ENCODE data around the gene RRAGA.
"Not testable (repeated sequence)": the region's sequence is repeated elsewhere in the genome, so short reads cannot be mapped to it uniquely, and the experiment has no call there.

The RRAGA gene, protein sequence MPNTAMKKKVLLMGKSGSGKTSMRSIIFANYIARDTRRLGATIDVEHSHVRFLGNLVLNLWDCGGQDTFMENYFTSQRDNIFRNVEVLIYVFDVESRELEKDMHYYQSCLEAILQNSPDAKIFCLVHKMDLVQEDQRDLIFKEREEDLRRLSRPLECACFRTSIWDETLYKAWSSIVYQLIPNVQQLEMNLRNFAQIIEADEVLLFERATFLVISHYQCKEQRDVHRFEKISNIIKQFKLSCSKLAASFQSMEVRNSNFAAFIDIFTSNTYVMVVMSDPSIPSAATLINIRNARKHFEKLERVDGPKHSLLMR

GRCh38 chr9:19048966-19049916 lies at the start of gene RRAGA:
Gene RRAGA, plus strand, starts transcription at chr9:19049427. Its CDS starts 233 bp downstream, at chr9:19049660.
- DNase-seq (ENCODE audit: low read depth), result peak; percentile 90

DNA sequence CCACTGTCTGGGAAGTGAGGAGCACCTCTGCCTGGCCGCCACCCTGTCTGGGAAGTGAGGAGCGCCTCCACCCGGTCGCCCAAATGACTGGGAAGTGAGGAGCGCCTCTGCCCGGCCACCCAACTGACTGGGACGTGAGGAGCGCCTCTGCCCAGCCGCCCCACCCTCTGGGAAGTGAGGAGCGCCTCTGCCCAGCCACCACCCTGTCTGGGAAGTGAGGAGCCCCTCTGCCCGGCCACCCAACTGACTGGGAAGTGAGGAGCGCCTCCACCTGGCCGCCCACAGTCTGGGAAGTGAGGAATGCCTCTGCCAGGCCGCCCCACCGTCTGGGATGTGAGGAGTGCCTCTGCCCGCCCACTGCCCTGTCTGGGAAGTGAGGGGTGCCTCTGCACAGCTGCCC lies 49.1 kb upstream of the RRAGA start:
- no peak for DNase-seq (ENCODE audit: low read depth)

- DNase-seq (ENCODE audit: low read depth), result no peak
Measured at GRCh38 chr9:19009391-19009965, 39.7 kb upstream of the RRAGA start.

- no peak for DNase-seq (ENCODE audit: low read depth)
Measured at GRCh38 chr9:19018201-19018600, 31.0 kb upstream of the RRAGA start.

DNA sequence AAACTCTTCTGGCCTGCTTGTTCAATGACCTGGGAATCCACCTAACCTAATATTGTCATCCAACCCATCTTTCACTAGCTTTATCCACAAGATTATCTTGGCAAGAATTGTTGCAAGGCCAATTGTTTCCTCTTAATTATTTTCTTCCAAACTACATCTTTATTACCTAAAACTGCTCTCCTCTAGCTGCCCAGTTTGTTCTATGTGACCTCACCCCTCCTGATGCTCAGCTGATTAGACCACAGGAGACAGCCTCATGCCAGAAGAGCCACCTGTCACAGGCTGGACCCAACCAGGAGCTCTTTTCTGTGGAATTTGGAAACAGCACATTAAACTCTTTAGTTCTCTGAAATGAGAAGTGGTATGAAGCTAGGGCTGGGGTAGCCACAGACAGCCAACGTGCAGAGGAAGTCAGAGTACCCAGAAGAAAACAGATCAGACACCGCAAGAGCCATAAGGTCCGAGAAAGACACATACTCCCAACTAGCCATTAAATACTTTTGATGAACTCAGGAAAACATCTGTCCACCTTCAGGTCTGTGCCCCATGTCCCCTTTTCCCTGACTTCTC lies 28.3 kb upstream of the RRAGA start:
- no peak for DNase-seq (ENCODE audit: low read depth)

GRCh38 chr9:19021649-19022048 lies 27.6 kb upstream of the RRAGA start:
- DNase-seq (ENCODE audit: low read depth), result not testable (repeated sequence)

DNA sequence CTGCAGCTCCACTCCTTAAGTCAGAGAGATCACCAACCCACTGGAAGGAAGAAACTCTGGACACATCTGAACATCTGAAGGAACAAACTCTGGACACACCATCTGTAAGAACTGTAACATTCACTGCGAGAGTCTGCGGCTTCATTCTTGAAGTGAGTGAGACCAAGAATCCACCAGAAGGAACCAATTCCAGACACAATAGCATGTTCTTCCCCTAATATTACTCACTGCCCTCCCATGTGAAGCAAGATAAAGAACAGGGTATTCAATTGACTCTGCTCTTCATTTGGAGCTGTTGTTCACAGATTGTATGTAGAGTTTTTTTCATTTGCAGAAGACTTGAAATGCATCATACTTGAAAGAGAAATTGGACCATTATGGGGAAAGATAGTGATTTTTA lies 27.0 kb upstream of the RRAGA start:
- no peak for DNase-seq (ENCODE audit: low read depth)

DNA sequence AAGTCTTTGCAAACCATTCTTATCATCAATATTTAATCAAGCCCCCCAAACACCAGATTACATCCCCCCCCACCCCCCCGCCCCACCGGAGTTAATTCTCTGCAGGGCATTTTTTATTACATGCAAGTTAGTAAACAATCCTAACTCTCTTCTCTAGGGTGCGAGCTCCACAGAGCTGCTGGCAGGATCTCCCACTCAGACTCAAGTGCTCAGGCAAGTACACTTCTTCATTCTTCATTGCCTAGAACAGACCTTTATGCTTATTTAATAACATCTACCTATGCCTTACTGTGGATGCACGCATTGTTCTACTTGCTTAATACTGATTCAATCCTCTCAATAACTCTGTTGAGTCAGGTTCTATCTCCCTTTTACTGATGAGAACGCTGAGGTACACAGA lies 26.1 kb upstream of the RRAGA start:
- DNase-seq (ENCODE audit: low read depth), result no peak

DNA sequence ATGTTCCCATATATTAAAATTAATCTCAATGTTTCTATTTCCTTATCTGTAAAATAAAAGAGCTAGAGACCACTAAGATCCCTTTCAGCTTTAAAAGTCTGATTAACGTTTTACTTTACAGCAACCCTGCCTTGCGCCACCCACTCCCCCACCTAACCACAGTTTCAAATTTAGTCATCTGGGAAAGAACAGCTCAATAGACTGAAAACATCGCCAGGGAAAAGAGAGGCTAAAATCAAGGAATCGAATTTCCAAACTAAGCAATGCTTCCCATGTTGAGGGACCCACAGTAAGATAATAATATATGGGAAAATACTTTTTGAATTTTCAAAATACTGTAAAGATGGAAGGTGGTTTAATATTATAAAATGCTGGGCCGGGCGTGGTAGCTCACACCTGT lies 22.9 kb upstream of the RRAGA start:
- no peak for DNase-seq (ENCODE audit: low read depth)

GRCh38 chr9:19027825-19028224 lies 21.4 kb upstream of the RRAGA start:
- DNase-seq (ENCODE audit: low read depth), result no peak

GRCh38 chr9:19028835-19029451 lies 20.3 kb upstream of the RRAGA start:
- no peak for DNase-seq (ENCODE audit: low read depth)

DNA sequence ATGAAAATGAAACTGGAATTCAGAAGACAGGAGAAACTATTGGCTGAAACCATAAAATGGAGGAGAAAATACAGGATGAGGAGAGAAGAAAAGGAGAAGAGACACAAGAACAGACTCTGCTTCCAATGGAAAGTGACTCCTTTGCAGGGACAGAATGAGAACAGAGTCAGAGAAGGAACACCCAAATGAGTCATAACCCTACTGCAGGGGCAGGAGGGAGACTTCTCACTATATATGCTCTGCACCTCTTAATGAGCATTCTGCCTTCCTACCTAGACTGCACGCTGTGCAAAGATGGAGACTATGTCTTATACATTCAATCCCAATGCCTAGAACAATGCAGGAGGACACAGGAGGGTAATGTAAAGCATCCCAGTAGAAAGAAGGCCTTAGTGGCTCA lies 18.3 kb upstream of the RRAGA start:
- no peak for DNase-seq (ENCODE audit: low read depth)

DNA sequence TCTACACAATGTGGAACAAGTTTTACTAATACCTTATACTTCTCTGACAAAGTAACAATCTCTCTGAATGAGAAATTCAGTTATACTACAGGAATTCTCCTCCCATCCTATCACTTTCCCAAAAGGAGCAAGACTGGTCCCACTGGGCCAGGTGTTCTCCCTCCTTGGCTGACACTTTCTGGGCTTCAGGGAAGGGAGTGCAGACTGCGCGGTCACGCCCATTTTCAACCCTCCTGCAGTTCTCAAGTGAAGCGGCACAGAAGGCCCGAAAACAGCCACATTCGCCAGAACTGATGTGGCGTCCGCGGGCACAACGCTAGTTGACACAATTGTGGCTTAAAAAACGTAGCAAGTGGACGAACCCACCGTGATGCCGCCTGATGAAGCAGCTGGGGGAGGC lies 16.8 kb upstream of the RRAGA start:
- no peak for DNase-seq (ENCODE audit: low read depth)

- DNase-seq (ENCODE audit: low read depth), result no peak
Measured at GRCh38 chr9:19033015-19033414, 16.2 kb upstream of the RRAGA start, which contains the start of gene SAXO1. Gene SAXO1, minus strand, starts transcription at chr9:19033209. Its CDS starts 301 bp downstream, at chr9:19032908.

DNA sequence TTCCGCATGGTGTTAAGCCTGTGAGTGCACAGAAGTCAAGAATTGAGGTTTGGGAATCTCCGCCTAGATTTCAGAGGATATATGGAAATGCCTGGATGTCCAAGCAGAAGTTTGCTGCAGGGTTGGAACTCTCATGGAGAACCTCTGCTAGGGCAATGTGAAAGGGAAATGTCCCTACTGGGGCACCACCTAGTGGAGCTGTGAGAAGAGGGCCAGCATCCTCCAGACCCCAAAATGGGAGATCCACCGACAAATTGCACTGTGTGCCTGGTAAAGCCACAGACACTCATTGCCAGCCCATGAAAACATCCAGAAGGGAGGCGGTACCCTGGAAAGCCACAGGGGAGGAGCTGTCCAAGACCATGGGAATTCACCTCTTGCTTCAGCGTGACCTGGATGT lies 12.6 kb upstream of the RRAGA start:
- no peak for DNase-seq (ENCODE audit: low read depth)

DNA sequence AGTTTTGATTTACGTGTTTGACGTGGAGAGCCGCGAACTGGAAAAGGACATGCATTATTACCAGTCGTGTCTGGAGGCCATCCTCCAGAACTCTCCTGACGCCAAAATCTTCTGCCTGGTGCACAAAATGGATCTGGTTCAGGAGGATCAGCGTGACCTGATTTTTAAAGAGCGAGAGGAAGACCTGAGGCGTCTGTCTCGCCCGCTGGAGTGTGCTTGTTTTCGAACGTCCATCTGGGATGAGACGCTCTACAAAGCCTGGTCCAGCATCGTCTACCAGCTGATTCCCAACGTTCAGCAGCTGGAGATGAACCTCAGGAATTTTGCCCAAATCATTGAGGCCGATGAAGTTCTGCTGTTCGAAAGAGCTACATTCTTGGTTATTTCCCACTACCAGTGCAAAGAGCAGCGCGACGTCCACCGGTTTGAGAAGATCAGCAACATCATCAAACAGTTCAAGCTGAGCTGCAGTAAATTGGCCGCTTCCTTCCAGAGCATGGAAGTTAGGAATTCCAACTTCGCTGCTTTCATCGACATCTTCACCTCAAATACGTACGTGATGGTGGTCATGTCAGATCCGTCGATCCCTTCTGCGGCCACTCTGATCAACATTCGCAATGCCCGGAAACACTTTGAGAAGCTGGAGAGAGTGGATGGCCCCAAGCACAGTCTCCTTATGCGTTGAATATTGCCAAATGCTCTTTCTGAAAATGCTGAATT lies 850 bp downstream of the RRAGA start:
- no peak for DNase-seq (ENCODE audit: low read depth)

GRCh38 chr9:19050637-19051591 lies 1.7 kb downstream of the RRAGA start:
- DNase-seq (ENCODE audit: low read depth), result no peak

GRCh38 chr9:19057033-19057432 lies 7.8 kb downstream of the RRAGA start:
- no peak for DNase-seq (ENCODE audit: low read depth)

GRCh38 chr9:19074229-19074628 lies 25.0 kb downstream of the RRAGA start:
- no peak for DNase-seq (ENCODE audit: low read depth)

DNA sequence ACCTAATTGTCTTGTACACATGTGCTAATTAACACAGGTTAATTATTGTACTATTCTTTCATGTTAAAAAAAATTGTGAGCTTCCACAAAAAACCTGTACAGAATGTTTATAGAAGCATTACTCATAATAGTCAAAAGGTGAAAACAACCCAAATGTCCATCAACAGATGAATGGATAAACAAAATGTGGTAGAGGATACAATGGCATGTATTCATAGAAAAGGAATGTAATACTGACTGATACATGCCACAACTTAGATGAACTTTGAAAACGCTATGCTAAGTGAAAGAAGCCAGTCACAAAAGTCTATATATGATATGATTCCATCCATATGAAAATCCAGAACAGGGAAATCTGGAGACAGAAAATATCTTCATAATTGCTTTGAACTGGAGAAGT lies 25.6 kb downstream of the RRAGA start:
- no peak for DNase-seq (ENCODE audit: low read depth)
